Endodermal cell (in vitro differentiated cells): Measurements from ENCODE around the gene GLUD1. TPM values are rescaled to one million over a fixed set of nuclear protein-coding genes. Genes with fewer than 3 reads are reported as not detected.

ENCODE experiments used
- DNase-seq: peaks from one replicate; pipeline ENCODE4 v3.0.0-alpha.2; 2017
- H3K27ac ChIP-seq: 2 replicates; pipeline ENCODE4 v1.5.1; 2013; ENCODE audit warnings: mild to moderate bottlenecking, low read depth, low read length, moderate library complexity
- H3K27me3 ChIP-seq: 2 replicates; pipeline ENCODE4 v1.6.1; 2013; ENCODE audit warnings: mild to moderate bottlenecking, low read length, moderate library complexity; ENCODE audit not compliant: insufficient read depth, control insufficient read depth, poor library complexity, severe bottlenecking
- H3K36me3 ChIP-seq: 2 replicates; pipeline ENCODE4 v1.7.0; 2013; ENCODE audit warnings: mild to moderate bottlenecking, low read length, moderate library complexity; ENCODE audit not compliant: control insufficient read depth, insufficient read depth
- H3K4me1 ChIP-seq: one replicate; pipeline ENCODE4 v1.7.0; 2013; ENCODE audit warnings: low read length; ENCODE audit not compliant: control insufficient read depth, insufficient read depth
- H3K4me3 ChIP-seq: 2 replicates; pipeline ENCODE4 v1.5.1; 2013; ENCODE audit warnings: mild to moderate bottlenecking, low read length, moderate library complexity
- H3K9ac ChIP-seq: 2 replicates; pipeline ENCODE4 v1.6.1; 2013; ENCODE audit warnings: mild to moderate bottlenecking, low read length, moderate library complexity; ENCODE audit not compliant: poor library complexity, severe bottlenecking; ENCODE audit errors: extremely low read depth
- H3K9me3 ChIP-seq: 2 replicates; pipeline ENCODE4 v1.6.1; 2013; ENCODE audit warnings: mild to moderate bottlenecking, low read length, moderate library complexity; ENCODE audit not compliant: control insufficient read depth
- H3K27ac Mint-ChIP-seq: 2 replicates; pipeline ENCODE4 v1.8.0; 2020; ENCODE audit warnings: mixed read lengths
- H3K27me3 Mint-ChIP-seq: 2 replicates; pipeline ENCODE4 v1.8.0; 2021; ENCODE audit warnings: mild to moderate bottlenecking, mixed read lengths; ENCODE audit not compliant: insufficient read depth
- H3K36me3 Mint-ChIP-seq: 2 replicates; pipeline ENCODE4 v1.8.0; 2020; ENCODE audit warnings: low read depth, mixed read lengths
- H3K4me1 Mint-ChIP-seq: 2 replicates; pipeline ENCODE4 v1.8.0; 2020; ENCODE audit warnings: mixed read lengths
- H3K4me3 Mint-ChIP-seq: 2 replicates; pipeline ENCODE4 v1.8.0; 2020; ENCODE audit warnings: mild to moderate bottlenecking, moderate library complexity, mixed read lengths
- H3K9me3 Mint-ChIP-seq: 2 replicates; pipeline ENCODE4 v1.8.0; 2020; ENCODE audit warnings: mild to moderate bottlenecking, mixed read lengths
- CTCF ChIP-seq: fragments of 200-600 bp; sonication (generic); conservative IDR thresholded peaks from 2 replicates; pipeline ENCODE4 v1.5.0; 2021; ENCODE audit warnings: antibody characterized with exemption, mild to moderate bottlenecking
- WGBS, 2 experiments: methylation state at CpG; one replicate each; pipeline versions ENCODE4 v1.1.5 to v1.1.7; 2013; ENCODE audit warnings: missing lambda C conversion rate in 2 of 2, mixed read lengths in 1 of 2; ENCODE audit not compliant: insufficient coverage in 1 of 2, insufficient read length in 1 of 2; 5-methylcytosine and 5-hydroxymethylcytosine counted together
- total RNA-seq, 2 donors: library from RNA; stranded (reverse); fragmentation: NEBNext Ultra II Directional in 1 of 2; extraction: Animal tissue kit (Norgen Biotek cat#: 25700) in 1 of 2; gene quantifications; 2 replicates in 1 of 2; 3 replicates in 1 of 2; pipeline ENCODE4 v1.2.1, GENCODE V29; 2021

Gene GLUD1
- total RNA-seq, 2 donors from 2014 or later: 104 to 107 TPM

DNA sequence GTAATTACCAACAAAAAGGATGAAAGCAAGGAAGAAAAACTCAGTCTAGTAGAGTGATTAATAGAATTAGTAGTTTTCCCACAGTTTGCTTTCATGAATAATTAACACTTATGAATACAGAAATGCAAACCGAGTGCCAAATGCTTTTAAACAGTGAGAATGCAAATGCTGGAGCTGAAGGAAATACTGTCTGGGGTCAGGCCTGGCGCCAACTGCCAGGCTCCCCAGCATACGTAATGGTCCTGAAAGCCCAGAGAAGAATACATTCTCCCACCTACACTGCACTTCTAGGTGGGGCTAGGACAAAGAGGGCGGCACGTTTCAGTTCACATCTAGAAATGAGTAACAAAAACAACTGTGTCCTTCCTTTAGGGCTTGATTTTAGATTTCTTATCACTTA lies 30.0 kb downstream of the GLUD1 start:
- no peaks in the 10 kb centered on the region for H3K9me3 Mint-ChIP-seq
- DNase-seq: no peak
- Histone ChIP-seq H3K4me1 (no peaks in the 10 kb centered on the region), H3K4me3 (no peak overlapping the region), H3K27ac (no peak overlapping the region), H3K36me3 (peaks cover 68% of the 10 kb centered on the region), H3K27me3 (no peaks in the 10 kb centered on the region), H3K9me3 (no peaks in the 10 kb centered on the region), H3K9ac (no peak overlapping the region)
- peaks cover 78% of the 10 kb centered on the region for H3K36me3 Mint-ChIP-seq
- no peak overlapping the region for H3K4me3 Mint-ChIP-seq
- 75 to 82% methylated on average over 3 to 5 of the region's 5 CpGs for WGBS, 2 experiments
- TF ChIP-seq CTCF: no peak
- H3K27ac Mint-ChIP-seq: no peak overlapping the region
- no peaks in the 10 kb centered on the region for H3K27me3 Mint-ChIP-seq
- H3K4me1 Mint-ChIP-seq: peaks cover 2% of the 10 kb centered on the region

DNA sequence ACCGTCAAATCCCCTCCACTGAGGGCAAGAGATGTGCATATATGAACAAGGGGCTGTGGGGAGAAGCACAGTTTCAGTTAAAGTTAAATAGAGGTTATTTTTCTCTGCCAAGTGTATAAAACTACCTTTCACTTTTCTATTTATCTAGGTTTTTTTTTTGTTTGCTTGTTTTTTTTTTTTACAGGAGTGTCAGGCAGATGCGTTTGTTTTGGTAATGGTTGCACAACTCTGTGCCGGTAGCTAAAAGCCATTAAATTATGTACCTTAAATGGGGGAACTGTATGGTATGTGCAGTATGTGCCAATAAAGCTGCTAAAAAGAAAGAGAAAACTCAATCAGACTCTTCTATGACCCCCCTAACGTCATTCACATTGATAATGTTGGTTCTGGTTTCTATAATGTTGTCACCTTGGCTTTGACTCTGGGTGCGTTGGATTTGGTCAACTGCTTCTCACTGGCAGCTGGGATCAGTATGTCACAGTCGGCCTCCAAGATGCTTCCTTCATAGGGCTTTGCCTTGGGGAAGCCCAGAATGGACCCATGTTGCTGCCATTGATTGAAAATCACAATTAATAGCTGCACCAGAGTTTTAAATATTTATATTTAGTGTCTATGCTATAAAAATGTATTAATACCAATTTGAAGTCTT lies 34.2 kb downstream of the GLUD1 start:
- peaks cover 66% of the 10 kb centered on the region for H3K36me3 ChIP-seq
- H3K27me3 Mint-ChIP-seq: no peaks in the 10 kb centered on the region
- no peak overlapping the region for H3K4me3 Mint-ChIP-seq
- TF ChIP-seq CTCF: no peak
- H3K36me3 Mint-ChIP-seq: peaks cover 76% of the 10 kb centered on the region
- no peaks in the 10 kb centered on the region for H3K9me3 ChIP-seq
- DNase-seq: no peak
- H3K9ac ChIP-seq: no peak overlapping the region
- H3K27ac Mint-ChIP-seq: no peak overlapping the region
- no peaks in the 10 kb centered on the region for H3K9me3 Mint-ChIP-seq
- H3K4me1 ChIP-seq: no peaks in the 10 kb centered on the region
- no peaks in the 10 kb centered on the region for H3K4me1 Mint-ChIP-seq
- H3K27ac ChIP-seq: no peak overlapping the region
- 95 to 100% methylated on average over 1 to 6 of the region's 6 CpGs for WGBS, 2 experiments
- no peak overlapping the region for H3K4me3 ChIP-seq
- no peaks in the 10 kb centered on the region for H3K27me3 ChIP-seq

- Histone ChIP-seq H3K9ac (no peak overlapping the region), H3K36me3 (peaks cover 68% of the 10 kb centered on the region), H3K9me3 (no peaks in the 10 kb centered on the region), H3K27ac (no peak overlapping the region), H3K4me3 (no peak overlapping the region), H3K27me3 (no peaks in the 10 kb centered on the region), H3K4me1 (no peaks in the 10 kb centered on the region)
- Mint-ChIP-seq H3K27me3 (no peaks in the 10 kb centered on the region), H3K9me3 (no peaks in the 10 kb centered on the region), H3K4me1 (no peaks in the 10 kb centered on the region), H3K27ac (no peak overlapping the region), H3K36me3 (peaks cover 73% of the 10 kb centered on the region), H3K4me3 (no peak overlapping the region)
- DNase-seq: no peak
- WGBS, 2 experiments: 95% methylated on average over 1 of the region's 1 CpG; no CpG with 5 or more reads in 1 of the 2 experiments
- TF ChIP-seq CTCF: no peak
These were observed 35.2 kb downstream of the GLUD1 start for GRCh38 chr10:87059401-87059800.
